NCI-H2107 (cell line): ENCODE results near the gene ATP4A.
A peak's percentile ranks its signal among the peaks of the same experiment; 100 is the strongest.

ENCODE experiments used
- DNase-seq: peaks from one replicate; lab custom pipeline; 2025; lab: John Stamatoyannopoulos, UW

ATP4A gene

GRCh38 chr19:35549174-35549788 lies 14.2 kb downstream of the ATP4A start:
- peak; percentile 63 for DNase-seq

DNA sequence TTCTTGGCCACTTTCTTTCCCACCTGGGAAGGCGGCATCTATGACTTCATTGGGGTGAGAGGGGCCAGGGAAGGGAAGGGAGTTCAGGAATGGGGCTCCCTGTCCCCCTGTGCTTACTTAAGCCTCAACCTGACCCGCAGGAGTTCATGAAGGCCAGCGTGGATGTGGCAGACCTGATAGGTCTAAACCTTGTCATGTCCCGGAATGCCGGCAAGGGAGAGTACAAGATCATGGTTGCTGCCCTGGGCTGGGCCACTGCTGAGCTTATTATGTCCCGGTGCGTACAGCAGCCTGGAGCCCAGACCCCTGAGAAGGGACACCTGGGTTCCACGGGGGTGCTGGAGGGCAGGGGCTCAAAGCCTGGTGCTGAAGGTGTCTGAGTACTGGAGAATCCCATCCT lies 16.9 kb downstream of the ATP4A start:
- no peak for DNase-seq

- DNase-seq, result no peak
Measured at GRCh38 chr19:35545855-35546381, 17.5 kb downstream of the ATP4A start.

- DNase-seq, result peak; percentile 16
Measured at GRCh38 chr19:35545001-35545854, 18.2 kb downstream of the ATP4A start, which contains the start of gene TMEM147. TSS of gene TMEM147 (plus strand) at chr19:35545626. CDS start at chr19:35545740, 114 bp downstream.

GRCh38 chr19:35544110-35544802 lies 19.2 kb downstream of the ATP4A start:
- no peak for DNase-seq

- no peak for DNase-seq
Measured at GRCh38 chr19:35543280-35544109, 20.0 kb downstream of the ATP4A start.

DNA sequence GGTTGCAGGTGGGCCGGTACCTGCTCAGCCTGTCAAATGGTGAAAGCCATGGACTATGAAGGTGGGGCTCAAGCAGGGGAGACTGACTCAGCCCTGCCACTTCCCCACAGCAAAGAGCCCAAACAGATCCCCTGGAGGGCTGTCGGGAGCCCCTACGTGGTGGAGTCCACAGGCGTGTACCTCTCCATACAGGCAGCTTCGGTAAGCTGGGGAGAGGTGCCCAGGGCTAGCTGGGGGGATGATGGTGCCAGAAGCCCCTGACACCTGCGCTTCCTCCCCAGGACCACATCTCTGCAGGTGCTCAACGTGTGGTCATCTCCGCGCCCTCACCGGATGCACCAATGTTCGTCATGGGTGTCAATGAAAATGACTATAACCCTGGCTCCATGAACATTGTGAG lies 21.2 kb downstream of the ATP4A start:
- DNase-seq, result no peak

GRCh38 chr19:35540356-35540927 lies 23.0 kb downstream of the ATP4A start:
- no peak for DNase-seq

GRCh38 chr19:35539850-35540249 lies 23.6 kb downstream of the ATP4A start:
- no peak for DNase-seq

DNA sequence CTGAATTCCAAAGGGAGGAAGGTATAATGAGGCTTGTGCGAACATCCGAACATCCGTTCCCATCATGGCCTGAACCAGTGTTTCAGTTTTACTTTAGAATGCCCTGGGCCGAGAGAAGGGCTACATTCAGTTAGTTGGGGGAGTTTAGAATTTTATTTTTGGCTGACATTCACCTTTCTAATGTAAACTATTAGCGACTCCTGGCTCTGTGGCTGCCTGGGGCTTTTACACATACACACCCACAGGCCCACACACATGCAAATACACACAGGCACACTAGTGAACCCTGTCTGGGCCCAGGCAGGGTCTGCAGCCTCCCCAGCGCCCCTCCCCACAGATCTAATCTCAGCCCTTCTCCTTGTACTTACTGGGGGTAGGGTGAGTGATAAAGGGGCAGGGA lies 24.1 kb downstream of the ATP4A start:
- no peak for DNase-seq

DNA sequence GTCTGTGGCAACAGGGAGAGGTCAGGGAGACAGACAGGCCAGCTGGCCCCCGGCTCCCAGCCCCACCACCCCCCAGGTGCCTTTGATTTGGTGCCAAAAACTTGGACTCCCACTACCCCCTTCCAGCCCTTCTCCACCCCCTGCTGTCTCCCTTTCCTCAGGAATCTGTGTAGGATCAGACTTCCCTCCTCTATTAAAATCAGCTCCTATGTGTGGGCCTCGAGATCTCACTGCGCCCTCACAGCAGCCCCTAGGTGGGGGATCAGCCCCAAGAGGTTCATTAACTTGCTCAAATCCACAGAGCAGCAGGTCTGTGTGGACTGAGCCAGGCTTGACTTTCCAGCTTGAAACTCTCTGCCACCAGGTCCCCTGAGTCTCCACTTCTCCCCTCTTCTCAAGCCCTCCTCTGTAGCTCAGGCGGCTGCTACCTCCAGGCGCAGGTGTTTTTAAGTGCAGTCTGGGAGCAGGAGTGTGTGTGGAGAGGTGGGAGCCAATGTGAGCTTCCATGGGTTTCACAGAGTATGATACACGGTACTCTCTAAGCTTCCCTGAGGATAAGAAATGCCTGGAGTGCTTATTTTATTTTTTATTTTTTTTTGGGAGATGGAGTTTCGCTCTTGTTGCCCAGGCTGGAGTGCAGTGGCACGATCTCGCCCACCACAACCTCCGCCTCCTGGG lies 28.5 kb downstream of the ATP4A start:
- peak; percentile 15 for DNase-seq

- no peak for DNase-seq
Measured at GRCh38 chr19:35533822-35534392, 29.6 kb downstream of the ATP4A start.

DNA sequence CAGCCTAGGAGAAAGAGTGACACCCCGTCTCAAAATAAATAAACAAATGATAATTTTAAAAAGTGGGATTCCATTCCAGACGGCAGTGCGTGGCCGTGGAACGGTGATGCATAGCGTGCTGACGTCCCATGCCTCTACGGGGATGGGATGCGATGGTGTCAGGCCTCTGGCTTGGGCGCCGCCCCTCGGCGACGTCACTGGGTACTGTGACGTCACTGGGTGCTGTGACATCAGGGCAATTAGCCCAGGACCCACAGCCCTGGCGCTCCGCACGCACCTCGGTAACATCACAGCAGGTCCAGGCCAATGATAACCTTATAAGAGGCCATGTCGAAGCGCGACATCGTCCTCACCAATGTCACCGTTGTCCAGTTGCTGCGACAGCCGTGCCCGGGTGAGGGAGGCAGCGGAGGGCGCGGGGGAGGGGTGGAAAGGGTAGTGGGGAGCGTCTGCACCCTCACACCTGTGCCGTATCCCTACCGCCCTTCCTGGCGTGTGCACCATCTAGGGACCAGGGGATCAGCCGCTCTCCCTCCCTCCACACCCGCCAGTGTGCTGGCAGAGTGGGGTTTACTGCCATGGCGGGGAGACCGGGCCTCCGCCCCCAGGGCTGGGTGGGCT lies 30.1 kb downstream of the ATP4A start, which contains the start of gene GAPDHS:
GAPDHS (plus strand) TSS at position 256 of the 621 bp plus-strand sequence; CDS start at position 328, 72 bp downstream.
- no peak for DNase-seq

DNA sequence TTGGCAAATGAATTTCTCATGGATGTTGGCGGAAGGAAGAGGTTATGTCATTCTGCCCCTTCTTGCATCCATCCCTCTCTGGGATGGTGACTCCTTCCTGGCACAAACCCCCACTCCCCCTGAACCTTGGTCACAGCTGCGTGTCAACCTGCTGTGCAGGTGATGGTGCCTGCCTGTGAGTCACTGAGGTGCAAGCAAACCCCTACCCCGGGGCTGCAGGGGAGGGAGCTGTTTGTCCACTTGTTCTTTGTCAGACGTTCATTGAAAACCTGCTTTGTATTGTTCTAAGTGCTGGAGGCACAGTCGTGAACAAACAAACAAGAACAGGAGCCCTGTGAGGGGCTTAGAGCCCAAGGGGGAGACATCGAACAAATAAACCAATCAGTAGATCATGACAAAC lies 32.2 kb downstream of the ATP4A start:
- no peak for DNase-seq

GRCh38 chr19:35529241-35530218 lies 33.9 kb downstream of the ATP4A start:
- no peak for DNase-seq

DNA sequence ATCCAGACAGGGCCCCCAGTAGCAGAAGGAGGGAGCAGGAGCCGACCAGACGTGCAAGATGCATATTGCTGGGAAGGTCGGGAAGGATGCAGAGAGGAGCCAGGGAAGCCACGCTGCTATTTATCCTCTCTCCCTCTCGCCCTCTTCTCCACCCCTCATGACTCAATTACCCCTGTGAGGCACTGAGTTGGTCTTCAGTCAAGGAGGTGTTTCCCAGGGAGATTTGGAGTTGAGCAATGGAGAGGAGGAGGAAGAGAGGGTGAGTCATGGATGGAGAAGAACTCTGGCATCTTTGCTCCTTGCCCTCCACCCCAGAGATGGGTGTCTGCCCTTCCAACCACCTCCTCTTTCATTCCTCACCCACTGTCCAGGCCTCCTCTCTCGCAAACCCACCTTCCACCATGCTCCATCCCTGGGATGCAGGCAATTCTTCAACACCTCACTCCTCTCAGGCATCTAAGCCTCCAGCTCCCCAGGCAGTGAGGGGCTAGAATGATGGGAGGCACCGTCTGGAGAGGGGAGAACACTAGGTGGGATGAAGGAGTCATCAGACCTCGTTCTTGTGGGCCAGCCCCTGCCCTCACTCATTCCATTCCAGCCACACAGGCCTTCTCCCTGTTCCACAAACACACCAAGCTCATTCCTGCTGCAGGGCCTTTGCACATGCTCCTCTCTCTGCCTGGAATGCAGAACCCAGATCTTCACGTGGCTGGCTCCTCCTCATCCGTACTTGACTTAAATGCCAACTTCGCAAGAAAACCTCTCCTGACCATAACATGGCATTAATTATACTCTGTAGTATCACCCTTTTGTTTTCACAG lies 35.0 kb downstream of the ATP4A start, which contains the start of gene SBSN:
SBSN (minus strand) TSS at position 94 of the 821 bp plus-strand sequence; CDS start at position 64, 30 bp downstream.
- DNase-seq, result no peak

- no peak for DNase-seq
Measured at GRCh38 chr19:35525873-35526272, 37.6 kb downstream of the ATP4A start.
